ENCODE measurements around the gene KCNG3.
"Not testable (repeated sequence)": the region's sequence is repeated elsewhere in the genome, so short reads cannot be mapped to it uniquely, and the experiment has no call there.

Gene KCNG3

DNA sequence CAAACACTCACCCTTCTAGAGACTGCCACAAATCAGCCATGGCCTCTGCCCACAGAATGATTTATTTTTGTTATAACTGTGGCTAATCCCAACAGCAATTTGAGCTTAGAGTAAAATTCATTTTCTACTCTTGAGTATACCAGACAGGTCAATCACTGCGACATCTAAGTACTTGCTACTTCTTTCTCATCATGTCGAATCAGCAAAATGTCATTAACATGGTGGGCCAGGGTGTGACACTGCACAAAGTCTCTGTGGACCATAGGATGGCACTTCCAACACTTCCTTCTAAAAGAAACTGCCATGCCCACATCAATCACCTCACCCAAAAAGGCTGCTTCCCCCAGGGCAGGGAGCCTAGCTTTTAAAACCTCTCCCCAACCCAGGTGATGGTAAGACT lies 64.4 kb downstream of the KCNG3 start:
- DNase-seq: no peak

DNA sequence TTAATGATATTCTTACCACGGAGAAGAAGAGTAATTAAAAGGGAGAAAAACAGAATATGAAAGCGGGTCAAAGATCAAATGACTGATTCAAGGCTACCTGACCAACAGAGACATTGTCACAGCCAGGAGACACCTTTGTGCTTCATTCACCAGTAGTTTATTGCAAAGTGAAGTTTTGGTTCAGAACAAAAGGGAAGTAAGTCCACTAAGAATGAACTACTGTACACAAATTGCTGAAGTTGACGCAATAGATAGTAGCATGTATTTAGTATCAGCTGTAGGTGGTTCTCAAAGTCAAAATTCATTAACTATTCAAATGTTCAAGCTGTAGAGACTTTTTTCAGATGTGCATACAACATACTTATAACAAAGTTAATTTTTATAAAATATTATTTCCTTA lies 68.1 kb downstream of the KCNG3 start:
- no peak for DNase-seq

DNA sequence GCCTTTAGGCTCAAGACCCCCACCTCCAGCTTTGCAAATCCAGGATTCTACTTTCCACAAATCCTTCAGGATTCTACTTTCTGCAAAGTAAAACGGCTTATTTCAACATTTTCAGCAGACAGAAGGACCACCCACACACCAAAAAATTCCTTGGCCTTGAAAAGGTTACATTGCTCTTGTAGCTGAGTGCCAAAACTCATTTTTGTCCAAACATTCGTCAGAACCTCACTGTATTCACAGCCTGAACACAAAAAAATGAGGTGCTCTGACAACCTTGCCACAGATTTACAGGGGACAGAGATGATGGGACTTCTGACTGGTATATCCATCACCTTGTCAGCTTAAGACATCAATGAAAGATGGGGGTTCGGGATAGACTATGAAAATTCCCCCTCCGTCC lies 69.7 kb downstream of the KCNG3 start:
- DNase-seq: no peak

DNA sequence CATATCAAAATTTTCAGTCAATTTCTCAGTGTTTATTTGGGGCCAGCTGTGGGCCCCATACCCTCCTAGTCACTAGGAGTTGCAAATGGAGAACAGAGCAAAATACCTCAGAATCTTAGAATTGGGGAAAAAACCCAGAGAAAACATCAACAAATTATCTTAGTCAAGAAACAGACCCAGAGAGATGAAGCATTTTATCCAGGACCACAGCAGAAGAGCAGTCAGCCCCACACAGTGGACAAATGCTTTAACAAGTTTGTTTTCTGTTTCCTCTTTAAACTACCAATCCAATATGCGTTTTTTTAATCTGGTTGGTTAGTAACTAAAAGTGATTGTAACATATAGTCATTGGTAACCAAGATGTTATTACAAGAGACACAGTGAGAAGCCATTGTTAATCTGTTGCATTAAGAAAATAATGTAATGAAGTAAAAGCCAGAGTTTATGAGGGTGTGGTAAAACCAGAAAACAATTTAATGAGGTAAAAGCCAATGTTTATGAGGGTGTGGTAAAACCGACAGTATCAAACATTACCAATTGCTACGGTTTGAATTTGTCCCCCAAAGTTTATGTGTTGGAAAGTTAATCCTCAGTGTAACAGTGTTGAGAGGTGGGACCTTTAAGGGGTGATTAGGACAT lies 72.1 kb downstream of the KCNG3 start:
- no peak for DNase-seq

DNA sequence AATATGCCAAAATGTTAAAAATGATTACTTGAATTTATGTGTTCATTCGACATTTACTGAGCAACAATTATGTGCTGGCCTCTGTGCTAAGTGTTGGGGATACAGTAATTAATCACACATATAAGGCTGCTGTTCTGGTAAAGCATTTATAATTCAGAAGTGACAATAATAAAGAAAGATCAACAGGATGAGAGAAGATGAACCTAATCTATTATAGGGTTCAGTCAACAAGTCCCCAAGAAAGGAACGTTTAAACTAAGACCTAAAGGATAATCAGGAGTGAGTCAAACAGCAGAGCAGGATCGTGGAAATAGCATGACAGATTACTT lies 72.7 kb downstream of the KCNG3 start:
- no peak for DNase-seq

DNA sequence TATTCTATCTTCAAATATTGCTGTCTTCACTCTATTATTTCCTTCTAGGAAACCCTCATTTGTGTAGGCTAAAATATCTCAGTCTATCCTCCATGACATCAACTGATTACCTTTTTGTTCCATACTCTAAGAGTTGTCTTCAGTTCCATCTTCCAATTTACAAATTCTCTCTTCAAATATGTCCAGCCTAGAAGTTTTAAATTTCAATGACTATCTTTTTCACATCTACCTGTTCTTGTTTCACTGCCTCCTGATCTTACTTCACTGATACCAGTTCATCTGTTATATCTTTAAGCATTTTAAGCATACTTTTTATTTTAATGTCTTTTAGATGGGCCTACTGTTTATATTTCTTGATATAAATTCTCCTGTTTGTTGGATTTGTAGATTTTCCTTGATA lies 79.1 kb downstream of the KCNG3 start:
- DNase-seq: no peak

DNA sequence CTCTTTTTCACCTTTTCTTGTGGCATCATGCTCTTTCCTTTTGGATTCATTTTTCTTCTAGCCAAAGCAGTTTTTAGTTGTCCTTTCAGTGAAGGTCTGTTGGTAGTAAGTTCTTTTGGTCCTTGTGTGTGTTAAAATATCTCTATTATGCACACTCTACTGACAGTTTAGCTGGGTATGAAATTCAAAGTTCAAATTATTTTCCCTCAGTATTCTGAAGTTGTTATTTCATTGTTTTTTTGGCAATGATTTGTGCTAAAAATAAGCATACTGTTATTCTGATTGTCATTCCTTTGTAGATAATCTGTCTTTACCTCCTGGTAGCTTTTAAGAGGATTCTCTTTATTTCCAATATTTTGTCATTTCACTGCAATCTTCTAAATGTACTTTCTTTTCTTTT lies 79.6 kb downstream of the KCNG3 start:
- DNase-seq: no peak

DNA sequence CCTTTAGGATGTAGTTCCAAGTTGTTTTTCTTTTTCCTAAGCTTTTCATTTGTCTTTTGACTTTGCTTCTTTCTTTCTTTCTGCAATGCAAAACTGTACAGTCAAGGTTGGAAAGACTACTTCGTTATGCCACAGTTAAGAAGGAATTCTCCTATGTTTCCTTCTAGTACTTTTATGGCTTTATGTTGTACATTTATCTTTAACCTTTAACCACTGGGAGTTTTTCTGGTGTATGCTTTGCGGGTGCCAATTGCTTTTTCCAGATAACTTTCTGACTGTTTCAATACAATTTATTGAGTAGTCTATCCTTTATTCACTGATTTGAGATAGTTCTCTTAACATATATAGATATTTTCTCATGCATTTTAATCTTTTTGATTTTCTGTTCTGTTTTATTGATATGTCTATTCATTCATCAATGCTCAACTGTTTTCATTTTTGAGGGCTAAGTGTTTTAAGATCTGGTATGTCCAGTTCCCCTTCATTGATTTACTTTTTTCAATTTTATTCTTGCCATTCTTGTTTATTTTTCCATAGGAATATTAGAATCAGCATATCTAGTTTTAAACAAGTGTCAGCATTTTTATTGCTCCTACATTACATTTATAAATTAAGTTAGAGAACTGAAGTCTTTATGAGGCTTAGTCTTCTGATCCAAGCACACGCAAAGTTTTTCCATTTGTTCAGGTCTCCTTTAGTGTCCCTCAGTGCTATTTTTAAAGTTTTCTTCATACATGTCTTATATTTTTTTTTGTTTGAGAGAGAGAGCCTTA lies 82.9 kb downstream of the KCNG3 start:
- no peak for DNase-seq

DNA sequence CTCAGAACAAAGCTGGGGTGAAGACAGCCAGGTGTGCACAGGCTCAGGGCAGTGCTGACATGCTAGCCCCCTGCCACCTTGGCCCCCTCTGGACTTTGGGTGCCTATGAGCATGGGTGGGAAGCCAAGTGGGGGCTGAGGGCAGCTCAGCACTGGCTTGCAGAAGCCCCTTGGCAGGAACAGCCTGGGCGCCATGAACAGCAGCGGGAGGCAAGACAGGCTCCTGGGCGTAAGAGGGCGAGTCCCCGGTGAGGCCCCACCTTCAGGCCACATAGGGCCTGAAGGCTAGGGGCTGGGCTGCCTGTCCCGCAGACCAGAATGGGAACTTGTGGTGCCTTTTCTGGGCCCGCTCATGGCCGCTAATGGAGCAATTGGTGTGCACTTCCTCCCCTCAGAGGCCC lies 85.8 kb downstream of the KCNG3 start:
- no peak for DNase-seq

DNA sequence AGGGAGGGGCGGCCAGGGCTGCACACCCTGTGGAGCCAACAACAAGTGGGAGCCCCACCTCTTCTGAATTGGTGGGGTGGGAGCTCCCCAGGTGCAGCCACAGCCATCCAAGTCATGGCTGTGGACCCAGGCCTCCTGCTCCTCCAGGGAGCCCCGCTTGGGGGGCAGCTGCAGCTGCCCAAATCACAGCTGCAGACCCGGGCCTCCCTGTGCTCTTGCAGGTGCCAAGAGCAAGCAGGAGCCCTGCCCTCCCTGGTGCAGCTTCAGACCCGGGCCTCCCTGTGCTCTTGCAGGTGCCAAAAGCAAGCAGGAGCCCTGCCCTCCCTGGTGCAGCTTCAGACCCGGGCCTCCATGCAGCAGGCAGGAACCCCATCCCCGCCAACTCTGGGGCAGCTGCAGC lies 86.3 kb downstream of the KCNG3 start:
- DNase-seq: no peak

DNA sequence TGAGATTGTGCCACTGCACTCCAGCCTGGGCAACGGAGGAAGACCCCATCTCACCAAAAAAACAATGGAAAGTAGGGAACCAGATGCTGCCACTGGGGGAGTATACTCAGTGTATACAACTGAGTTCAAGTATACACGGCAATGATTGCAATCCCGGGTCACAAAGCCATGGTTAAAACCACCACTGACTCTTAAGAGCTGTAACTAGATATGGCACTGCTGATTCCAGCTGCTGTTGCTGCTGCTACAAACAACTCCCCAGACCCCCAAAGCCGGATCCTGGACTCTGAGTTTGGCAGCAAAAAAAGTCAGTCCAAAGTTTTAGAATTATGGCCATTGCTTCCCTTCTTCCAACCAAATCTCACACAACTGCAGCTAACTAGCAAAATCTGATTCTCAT lies 89.1 kb downstream of the KCNG3 start:
- no peak for DNase-seq

DNA sequence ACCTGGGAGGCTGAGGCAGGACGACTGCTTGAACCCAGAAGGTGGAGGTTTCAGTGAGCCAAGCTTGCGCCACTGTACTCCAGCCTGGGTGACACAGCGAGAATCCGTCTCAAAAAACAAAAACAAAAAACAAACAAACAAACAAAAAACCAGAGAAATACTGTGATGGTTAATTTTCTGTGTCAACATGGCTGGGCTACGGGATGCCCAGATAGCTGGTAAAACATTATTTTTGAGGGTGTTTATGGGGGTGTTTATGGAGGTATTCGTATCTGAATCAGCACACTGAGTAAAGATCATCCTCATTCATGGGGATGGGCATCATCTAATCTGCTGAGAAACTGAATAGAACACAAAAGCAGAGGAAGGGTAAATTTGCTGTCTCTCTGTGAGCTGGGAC lies 92.0 kb downstream of the KCNG3 start:
- DNase-seq: no peak

DNA sequence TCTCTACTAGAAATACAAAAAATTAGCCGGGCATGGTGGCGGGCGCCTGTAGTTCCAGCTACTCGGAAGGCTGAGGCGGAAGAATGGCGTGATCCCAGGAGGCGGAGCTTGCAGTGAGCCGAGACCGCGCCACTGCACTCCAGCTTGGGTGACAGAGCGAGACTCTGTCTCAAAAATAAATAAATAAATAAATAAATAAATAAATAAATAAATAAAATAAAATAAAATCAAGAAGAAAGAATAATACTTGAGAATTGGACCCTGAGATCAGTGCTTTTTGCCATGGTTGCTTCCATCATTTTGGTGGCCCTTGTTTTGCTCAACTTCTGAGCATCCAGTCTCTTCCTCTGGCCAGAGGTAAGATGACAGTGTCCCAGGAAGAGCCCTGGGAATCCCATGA lies 95.7 kb downstream of the KCNG3 start:
- not testable (repeated sequence) for DNase-seq

DNA sequence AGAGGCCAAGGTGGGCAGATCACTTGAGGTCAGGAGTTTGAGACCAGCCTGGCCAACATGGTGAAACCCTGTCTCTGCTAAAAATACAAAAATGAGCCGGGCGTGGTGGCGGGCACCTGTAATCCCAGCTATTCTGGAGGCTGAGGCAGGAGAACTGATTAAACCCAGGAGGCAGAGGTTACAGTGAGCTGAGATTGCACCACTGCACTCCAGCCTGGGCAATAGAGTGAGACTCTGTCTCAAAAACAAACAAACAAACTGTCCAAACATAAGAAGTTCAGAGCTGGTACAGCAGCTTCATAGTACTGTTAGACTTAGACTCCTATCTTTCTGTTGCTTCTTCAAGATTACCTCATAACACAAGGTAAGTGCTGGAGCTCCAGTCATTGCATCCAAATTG lies 100.5 kb downstream of the KCNG3 start:
- DNase-seq: not testable (repeated sequence)

DNA sequence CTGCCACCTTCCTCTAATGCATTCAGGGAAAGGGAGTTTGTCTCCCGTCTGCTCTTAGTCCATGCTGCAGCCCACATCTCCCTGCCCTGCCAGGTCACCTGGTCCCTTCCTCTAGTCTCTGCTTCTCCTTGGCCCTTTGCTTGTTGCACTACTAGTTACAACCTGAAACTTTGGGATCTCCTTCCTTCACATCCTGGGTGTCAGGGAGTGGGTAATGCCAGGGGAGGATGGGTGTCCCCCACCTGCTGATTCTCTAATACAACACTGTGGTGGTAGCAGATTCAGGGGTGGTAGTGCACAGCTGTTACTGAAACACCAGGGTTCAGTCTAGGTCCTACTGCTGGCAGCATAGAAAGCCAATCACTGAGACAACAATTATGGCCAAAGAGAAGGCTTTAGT lies 101.6 kb downstream of the KCNG3 start:
- DNase-seq: no peak
